Stimulated activated CD4-positive, alpha-beta T cell treated with anti-CD3 and anti-CD28 coated beads, Interleukin-4, amount 100 ng/mL, for 4 hours (primary cell): ENCODE measurements around the gene ADARB2.
"Not testable (repeated sequence)": the region's sequence is repeated elsewhere in the genome, so short reads cannot be mapped to it uniquely, and the experiment has no call there.

Source experiments
- DNase-seq, 2 experiments: peaks; one replicate each; pipeline ENCODE4 v3.0.0-alpha.2; 2020

Gene ADARB2

GRCh38 chr10:1451362-1451888 is 285.9 kb downstream of the ADARB2 start:
- no peak for DNase-seq

GRCh38 chr10:1449572-1450205 is 287.6 kb downstream of the ADARB2 start:
- DNase-seq, result no peak

- no peak for DNase-seq
Observed at GRCh38 chr10:1449021-1449420, 288.3 kb downstream of the ADARB2 start.

GRCh38 chr10:1448252-1448930 is 288.9 kb downstream of the ADARB2 start:
- no peak for DNase-seq

- DNase-seq, result no peak
Observed at GRCh38 chr10:1444826-1445225, 292.5 kb downstream of the ADARB2 start.

GRCh38 chr10:1440897-1441296 is 296.4 kb downstream of the ADARB2 start:
- no peak for DNase-seq

- no peak for DNase-seq
Observed at GRCh38 chr10:1434912-1435692, 302.2 kb downstream of the ADARB2 start.

- DNase-seq, result no peak
Observed at GRCh38 chr10:1434202-1434601, 303.1 kb downstream of the ADARB2 start.

GRCh38 chr10:1432161-1432560 is 305.2 kb downstream of the ADARB2 start:
- DNase-seq, result no peak

- no peak for DNase-seq
Observed at GRCh38 chr10:1431229-1431628, 306.1 kb downstream of the ADARB2 start.

GRCh38 chr10:1427521-1428186 is 309.7 kb downstream of the ADARB2 start:
- DNase-seq, result not testable (repeated sequence)

GRCh38 chr10:1426786-1427185 is 310.5 kb downstream of the ADARB2 start:
- no peak for DNase-seq

- DNase-seq, result no peak
Observed at GRCh38 chr10:1425879-1426278, 311.4 kb downstream of the ADARB2 start.

- DNase-seq, result no peak
Observed at GRCh38 chr10:1424648-1425047, 312.7 kb downstream of the ADARB2 start.

- DNase-seq, result no peak
Observed at GRCh38 chr10:1423676-1424253, 313.6 kb downstream of the ADARB2 start.

- no peak for DNase-seq
Observed at GRCh38 chr10:1422275-1422674, 315.1 kb downstream of the ADARB2 start.

- peak; percentile 53 to 57 for DNase-seq
Observed at GRCh38 chr10:1420661-1421362, 316.5 kb downstream of the ADARB2 start.

GRCh38 chr10:1419796-1420610 is 317.3 kb downstream of the ADARB2 start:
- no peak for DNase-seq

GRCh38 chr10:1418031-1418550 is 319.2 kb downstream of the ADARB2 start:
- DNase-seq, result no peak

- DNase-seq, result no peak
Observed at GRCh38 chr10:1417574-1417973, 319.8 kb downstream of the ADARB2 start.
